Upper lobe of left lung (tissue), 6 donors: ENCODE measurements around the gene TLK1. TPM values are rescaled to one million over a fixed set of nuclear protein-coding genes. Genes with fewer than 3 reads are reported as not detected.

ENCODE experiments used
- ATAC-seq, 2 donors: fragments of 200-7000 bp; cut with Tn5 transposase; one replicate each; pipeline ENCODE4 v1.9.1; 2022; ENCODE audit warnings: mild to moderate bottlenecking in 2 of 2, moderate library complexity in 2 of 2; ENCODE audit not compliant: low FRiP score in 2 of 2
- DNase-seq, 2 donors: peaks; one replicate each; pipeline ENCODE4 v3.0.0-alpha.2; 2019 to 2020
- H3K27ac ChIP-seq, 4 donors: fragments of 200-600 bp; sonication (generic); one replicate each; pipeline ENCODE4 v1.5.1; 2016 to 2019
- H3K27me3 ChIP-seq, 4 donors: fragments of 200-600 bp; sonication (generic); one replicate each; pipeline ENCODE4 v1.5.1; 2017 to 2019
- H3K36me3 ChIP-seq, 4 donors: fragments of 200-600 bp; sonication (generic); one replicate each; pipeline ENCODE4 v1.5.1; 2016 to 2019
- H3K4me1 ChIP-seq, 4 donors: fragments of 200-600 bp; sonication (generic); one replicate each; pipeline ENCODE4 v1.5.1; 2018 to 2019
- H3K4me3 ChIP-seq, 4 donors: fragments of 200-600 bp; sonication (generic); one replicate each; pipeline ENCODE4 v1.5.1; 2017 to 2019; ENCODE audit warnings: mild to moderate bottlenecking in 2 of 4, moderate library complexity in 1 of 4
- H3K9me3 ChIP-seq, 4 donors: fragments of 200-600 bp; sonication (generic); one replicate each; pipeline ENCODE4 v1.5.1; 2018 to 2019
- EP300 ChIP-seq, 4 donors: sonication (generic); formaldehyde crosslinking; IDR thresholded peaks; one replicate each; pipeline ENCODE4 v1.5.1; 2017; ENCODE audit warnings: antibody characterized with exemption in 4 of 4, control low read depth in 2 of 4
- POLR2A ChIP-seq, 4 donors: fragments of 450-650 bp; IDR thresholded peaks; one replicate each; pipeline ENCODE4 v1.5.1; 2016 to 2017; ENCODE audit warnings: antibody characterized with exemption in 4 of 4, mild to moderate bottlenecking in 2 of 4
- POLR2AphosphoS5 ChIP-seq, 2 donors: sonication (generic); formaldehyde crosslinking; IDR thresholded peaks; one replicate each; pipeline ENCODE4 v1.5.1; 2017; ENCODE audit warnings: antibody characterized with exemption in 2 of 2
- WGBS, 2 donors: methylation state at CpG; one replicate each; pipeline ENCODE4 v1.1.5; 2017 to 2018; 5-methylcytosine and 5-hydroxymethylcytosine counted together
- total RNA-seq, 6 donors: library from RNA; depleted of rRNA in 4 of 6; stranded (reverse); fragments of >200 nt in 4 of 6; gene quantifications; one replicate each; pipeline versions ENCODE4 v1.1.0 to v1.2.1, GENCODE V29; 2016 to 2021
- TF ChIP-seq, protein P1 (sequence below), 6 experiments: fragments of 450-650 bp in 4 of 6; fragments of 200-600 bp in 2 of 6; sonication (generic) in 2 of 6; IDR thresholded peaks; one replicate each; pipeline ENCODE4 v1.5.1; 2016 to 2019; ENCODE audit warnings: antibody characterized with exemption in 6 of 6
- donor health status: DM: no; HTN: no; CAD: no; lungs with moderate emphysema.
- donor health status: DM: no; HTN: yes; CAD: no; lungs with severe emphysema.

The TLK1 gene
- total RNA-seq, 6 donors from 2014 or later: 21.9 to 70.2 (median 53.8) TPM

GRCh38 chr2:170949415-170949814 lies 211.3 kb downstream of the TLK1 start:
- WGBS, 2 donors: 81% methylated on average over 5 of the region's 5 CpGs

DNA sequence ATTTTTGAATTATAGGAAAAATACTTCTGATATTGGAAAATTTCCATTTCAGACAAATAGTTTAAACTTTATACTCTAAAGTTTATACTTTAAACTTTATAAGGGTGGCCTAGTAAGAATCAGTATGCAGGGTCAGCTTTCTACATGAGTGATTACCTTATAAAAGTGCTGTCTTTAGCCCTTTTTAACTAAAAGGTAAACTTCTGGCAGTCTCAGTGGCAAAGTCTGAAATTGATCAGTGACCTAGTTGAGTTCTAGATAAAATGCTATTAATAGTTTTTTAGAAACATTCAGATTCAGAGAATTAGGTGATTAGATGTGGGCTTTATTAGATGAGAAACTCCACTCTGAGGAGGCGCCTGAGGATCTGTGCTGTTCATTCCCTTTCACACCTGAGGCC lies 216.1 kb downstream of the TLK1 start:
- Histone ChIP-seq H3K27me3 (no peaks in the 10 kb centered on the region), H3K36me3 (peaks cover 0 to 4% (median 2%) of the 10 kb centered on the region in 4 donors), H3K9me3 (no peaks in the 10 kb centered on the region), H3K4me1 (peaks cover 0 to 12% (median 5%) of the 10 kb centered on the region in 4 donors), H3K27ac (no peak overlapping the region), H3K4me3 (no peak overlapping the region)
- 95 to 100% methylated on average over 1 of the region's 1 CpG for WGBS, 2 donors
- no peak for DNase-seq
- TF ChIP-seq POLR2AphosphoS5 (IDR thresholded peaks at IDR 0.05) (no peak), POLR2A (IDR thresholded peaks at IDR 0.05) (no peak), EP300 (IDR thresholded peaks at IDR 0.05) (no peak)
- TF ChIP-seq, protein P1, sequence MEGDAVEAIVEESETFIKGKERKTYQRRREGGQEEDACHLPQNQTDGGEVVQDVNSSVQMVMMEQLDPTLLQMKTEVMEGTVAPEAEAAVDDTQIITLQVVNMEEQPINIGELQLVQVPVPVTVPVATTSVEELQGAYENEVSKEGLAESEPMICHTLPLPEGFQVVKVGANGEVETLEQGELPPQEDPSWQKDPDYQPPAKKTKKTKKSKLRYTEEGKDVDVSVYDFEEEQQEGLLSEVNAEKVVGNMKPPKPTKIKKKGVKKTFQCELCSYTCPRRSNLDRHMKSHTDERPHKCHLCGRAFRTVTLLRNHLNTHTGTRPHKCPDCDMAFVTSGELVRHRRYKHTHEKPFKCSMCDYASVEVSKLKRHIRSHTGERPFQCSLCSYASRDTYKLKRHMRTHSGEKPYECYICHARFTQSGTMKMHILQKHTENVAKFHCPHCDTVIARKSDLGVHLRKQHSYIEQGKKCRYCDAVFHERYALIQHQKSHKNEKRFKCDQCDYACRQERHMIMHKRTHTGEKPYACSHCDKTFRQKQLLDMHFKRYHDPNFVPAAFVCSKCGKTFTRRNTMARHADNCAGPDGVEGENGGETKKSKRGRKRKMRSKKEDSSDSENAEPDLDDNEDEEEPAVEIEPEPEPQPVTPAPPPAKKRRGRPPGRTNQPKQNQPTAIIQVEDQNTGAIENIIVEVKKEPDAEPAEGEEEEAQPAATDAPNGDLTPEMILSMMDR (IDR thresholded peaks at IDR 0.05): no peak
- ATAC-seq: no peak

More at GRCh38 chr2:170949415-170949814, 211.3 kb downstream of the TLK1 start:
- Histone ChIP-seq H3K4me3 (no peak overlapping the region), H3K4me1 (no peaks in the 10 kb centered on the region), H3K9me3 (no peaks in the 10 kb centered on the region), H3K36me3 (peaks cover 26 to 51% (median 36%) of the 10 kb centered on the region in 4 donors), H3K27ac (no peak overlapping the region), H3K27me3 (no peaks in the 10 kb centered on the region)
- DNase-seq (no peak), ATAC-seq (no peak)
- no peak for TF ChIP-seq POLR2AphosphoS5 (IDR thresholded peaks at IDR 0.05)
- no peak for TF ChIP-seq EP300 (IDR thresholded peaks at IDR 0.05)
- TF ChIP-seq POLR2A (IDR thresholded peaks at IDR 0.05): no peak
- TF ChIP-seq, protein P1 (IDR thresholded peaks at IDR 0.05): no peak

GRCh38 chr2:170943596-170943995 lies 217.1 kb downstream of the TLK1 start:
- H3K4me1 ChIP-seq: peaks cover 0 to 22% (median 7%) of the 10 kb centered on the region in 4 donors
- no peak overlapping the region for H3K4me3 ChIP-seq
- WGBS, 2 donors: 78 to 90% methylated on average over 6 of the region's 6 CpGs
- TF ChIP-seq POLR2AphosphoS5 (IDR thresholded peaks at IDR 0.05) (no peak), POLR2A (IDR thresholded peaks at IDR 0.05) (no peak), EP300 (IDR thresholded peaks at IDR 0.05) (no peak)
- TF ChIP-seq, protein P1 (IDR thresholded peaks at IDR 0.05): no peak
- no peaks in the 10 kb centered on the region for H3K9me3 ChIP-seq
- DNase-seq (no peak), ATAC-seq (no peak)
- H3K36me3 ChIP-seq: no peaks in the 10 kb centered on the region
- H3K27me3 ChIP-seq: no peaks in the 10 kb centered on the region
- H3K27ac ChIP-seq: no peak overlapping the region

DNA sequence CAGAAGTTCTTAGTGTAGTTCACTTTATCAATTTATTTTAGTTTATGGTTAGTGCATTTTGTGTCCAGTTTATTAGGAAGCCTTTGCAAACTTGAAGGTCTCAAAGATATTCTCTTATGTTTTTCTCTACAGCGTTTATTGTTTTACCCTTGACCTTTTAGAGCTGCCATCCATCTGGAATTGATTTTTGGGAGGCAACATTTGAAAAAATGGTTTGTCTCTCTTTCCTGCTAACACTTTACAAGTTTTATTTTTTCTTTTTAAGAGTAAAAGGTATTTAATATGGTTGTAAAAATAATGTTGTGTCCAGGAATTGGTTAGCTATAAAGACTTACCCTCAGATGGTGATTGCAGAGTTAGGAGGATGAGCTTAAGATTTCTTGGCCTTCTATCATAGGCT lies 217.7 kb downstream of the TLK1 start:
- H3K4me3 ChIP-seq: no peak overlapping the region
- no peaks in the 10 kb centered on the region for H3K36me3 ChIP-seq
- H3K4me1 ChIP-seq: peaks cover 0 to 23% (median 7%) of the 10 kb centered on the region in 4 donors
- H3K27ac ChIP-seq: no peak overlapping the region
- ATAC-seq: no peak
- H3K27me3 ChIP-seq: no peaks in the 10 kb centered on the region
- no peaks in the 10 kb centered on the region for H3K9me3 ChIP-seq
- WGBS, 2 donors: 94 to 95% methylated on average over 1 of the region's 1 CpG
- TF ChIP-seq POLR2AphosphoS5 (IDR thresholded peaks at IDR 0.05): no peak
- DNase-seq: no peak

DNA sequence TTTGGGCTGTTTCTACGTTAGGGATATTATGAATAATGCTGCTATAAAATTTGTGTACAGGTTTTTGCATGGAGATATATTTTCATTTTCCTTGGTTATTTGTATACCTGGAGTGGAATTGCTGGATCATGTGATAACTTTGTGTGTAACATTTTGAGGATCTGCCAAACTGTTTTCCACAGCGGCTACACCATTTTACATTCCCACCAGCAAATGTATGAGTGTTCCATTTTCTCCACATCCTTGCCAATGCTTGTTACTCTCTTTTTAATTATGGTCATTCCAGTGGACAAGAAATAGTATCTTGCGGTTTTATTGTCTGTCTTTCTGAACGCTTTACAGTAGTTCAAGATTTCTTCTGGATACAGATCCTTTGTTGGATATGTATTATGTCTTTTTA lies 218.1 kb downstream of the TLK1 start:
- no peak overlapping the region for H3K27ac ChIP-seq
- DNase-seq: no peak
- no peak for ATAC-seq
- H3K36me3 ChIP-seq: peaks cover 0 to 2% (median 0%) of the 10 kb centered on the region in 4 donors
- WGBS, 2 donors: 93 to 96% methylated on average over 4 of the region's 4 CpGs
- H3K4me3 ChIP-seq: no peak overlapping the region
- no peaks in the 10 kb centered on the region for H3K27me3 ChIP-seq
- TF ChIP-seq, protein P1 (IDR thresholded peaks at IDR 0.05): no peak
- TF ChIP-seq POLR2AphosphoS5 (IDR thresholded peaks at IDR 0.05): no peak
- TF ChIP-seq EP300 (IDR thresholded peaks at IDR 0.05): no peak
- TF ChIP-seq POLR2A (IDR thresholded peaks at IDR 0.05): no peak
- H3K4me1 ChIP-seq: peaks cover 0 to 27% (median 7%) of the 10 kb centered on the region in 4 donors
- no peaks in the 10 kb centered on the region for H3K9me3 ChIP-seq

Other genes starting within 250 kb of the TLK1 start
- 10 to 100 TPM; 14.7 to 80.7 (median 59.5) TPM for gene GORASP2, start 231.6 kb downstream of the TLK1 start, total RNA-seq